Body of pancreas (tissue), 4 donors: ENCODE results near the gene SLC9A8.

Experiments used
- CTCF ChIP-seq, 7 experiments: fragments of 450-650 bp in 4 of 7; fragments of 200-600 bp in 3 of 7; sonication (generic) in 3 of 7; IDR thresholded peaks; one replicate each; pipeline ENCODE4 v1.5.1; 2016 to 2019; ENCODE audit warnings: antibody characterized with exemption in 7 of 7
- POLR2A ChIP-seq, 3 donors: fragments of 450-650 bp; IDR thresholded peaks; one replicate each; pipeline ENCODE4 v1.6.1; 2016; ENCODE audit warnings: antibody characterized with exemption in 3 of 3, mild to moderate bottlenecking in 2 of 3

DNA sequence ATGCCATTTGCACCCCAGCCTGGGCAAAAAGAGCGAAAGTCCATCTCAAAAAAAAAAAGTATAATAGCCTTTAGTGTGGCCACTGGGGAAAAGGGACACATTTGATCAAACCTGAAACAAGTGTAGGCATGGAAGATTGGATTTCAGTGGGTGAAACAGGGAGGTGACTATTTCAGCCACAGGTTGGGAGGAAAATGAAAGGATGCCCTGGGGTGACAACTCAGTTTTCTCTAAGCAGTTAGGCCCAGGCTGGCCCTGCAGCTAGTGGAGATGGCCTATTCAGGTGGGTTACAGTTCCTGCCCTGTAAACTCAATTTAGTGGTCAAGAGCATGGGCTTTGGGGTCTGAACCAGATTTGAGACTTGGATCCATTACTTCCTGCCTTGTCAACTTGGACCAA is 66.3 kb downstream of the SLC9A8 start:
- TF ChIP-seq CTCF (IDR thresholded peaks at IDR 0.05) (no peak), POLR2A (IDR thresholded peaks at IDR 0.05) (no peak)
